GM21526 (cell line): Measurements from ENCODE around the gene NEU2.

Experiments used
- ATAC-seq: cut with Tn5 transposase; IDR thresholded peaks from one replicate; pipeline ENCODE4 v1.9.1; 2021; ENCODE audit warnings: moderate library complexity; ENCODE audit not compliant: unreplicated experiment, low FRiP score

The NEU2 gene

GRCh38 chr2:233032551-233033320 is at the start of gene NEU2:
NEU2 (plus strand) TSS chr2:233032672; CDS start chr2:233032672, 0 bp downstream.
- no peak for ATAC-seq

- ATAC-seq = no peak
These were observed 49.4 kb upstream of the NEU2 start for GRCh38 chr2:232982926-232983668.

- no peak for ATAC-seq
These were observed 48.8 kb upstream of the NEU2 start for GRCh38 chr2:232983669-232984140.

DNA sequence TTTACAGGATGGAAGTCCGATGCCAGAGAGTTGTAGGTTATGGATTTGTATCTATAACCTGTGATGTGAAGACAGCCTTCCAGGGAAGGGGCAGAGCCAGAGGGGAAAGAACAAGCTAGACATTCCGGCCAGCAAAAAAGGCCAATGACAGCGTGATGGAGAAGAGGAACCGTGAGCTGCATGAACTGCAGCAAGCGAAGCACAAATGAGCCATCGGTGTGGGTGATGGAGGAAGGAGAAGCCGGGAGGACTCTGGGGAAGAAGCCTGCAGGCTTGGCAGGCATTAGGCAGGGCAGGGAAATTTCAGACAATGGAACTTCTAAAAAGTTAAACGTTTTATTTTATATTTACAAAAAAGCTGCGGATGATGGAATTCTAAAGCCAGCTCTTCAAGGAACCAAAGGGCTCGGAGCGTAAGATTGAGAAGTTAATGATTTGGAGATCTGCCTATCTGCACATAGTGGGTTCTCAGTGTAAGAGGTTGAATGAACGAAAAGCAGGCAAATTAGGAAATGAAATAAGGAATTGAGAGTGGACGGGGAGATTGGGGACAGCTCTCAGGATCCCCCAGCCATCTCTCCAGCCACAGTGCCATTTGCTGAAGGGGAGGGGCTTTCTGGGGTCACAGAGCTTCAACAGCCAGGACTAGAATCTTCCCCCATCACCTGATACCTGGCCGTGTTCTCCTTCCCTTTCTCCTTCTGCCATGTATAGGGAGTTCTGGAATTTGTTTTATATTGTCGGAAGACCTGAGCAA is 47.8 kb upstream of the NEU2 start:
- no peak for ATAC-seq

DNA sequence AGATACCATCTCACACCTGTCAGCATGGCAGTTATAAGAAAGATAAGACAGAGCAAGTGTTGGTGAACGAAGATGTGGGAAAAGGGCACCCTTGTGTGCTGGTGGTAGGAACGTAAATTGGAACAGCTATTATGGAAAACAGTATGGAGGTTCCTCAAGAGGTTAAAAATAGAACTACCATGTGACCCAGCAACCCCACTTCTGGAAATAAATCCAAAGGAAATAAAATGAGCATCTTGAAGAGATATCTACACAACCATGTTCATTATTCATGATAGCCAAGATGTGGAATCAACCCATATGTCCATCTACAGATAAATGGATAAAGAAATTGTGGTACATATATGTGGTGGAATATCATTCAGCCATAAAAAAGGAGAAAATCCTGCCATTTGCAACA is 46.3 kb upstream of the NEU2 start:
- no peak for ATAC-seq

DNA sequence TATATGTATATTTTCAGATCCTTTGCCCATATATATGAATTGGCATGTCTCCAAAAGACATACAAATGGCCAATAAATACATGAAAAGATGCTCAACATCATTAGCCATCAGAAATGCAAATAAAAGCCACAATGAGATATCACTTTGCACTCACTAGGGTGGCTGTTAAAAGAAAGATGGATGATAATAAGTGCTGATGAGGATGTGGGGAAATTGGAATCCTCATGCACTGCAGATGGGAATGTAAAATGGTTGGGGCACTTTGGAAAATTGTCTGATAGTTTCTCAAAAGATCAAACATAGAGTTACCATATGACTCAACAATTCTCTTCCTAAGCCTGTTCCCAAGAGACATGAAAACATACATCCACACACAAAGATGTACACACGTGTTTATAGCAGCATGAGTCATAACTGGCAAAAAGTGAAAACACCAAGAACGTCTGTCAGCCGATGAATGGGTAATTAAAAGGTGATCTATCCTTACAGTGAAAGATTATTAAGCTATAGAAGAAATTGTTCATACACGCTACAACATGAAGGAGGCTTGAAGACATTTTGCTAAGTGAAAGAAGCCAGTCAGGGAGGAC is 39.1 kb upstream of the NEU2 start:
- ATAC-seq = no peak

GRCh38 chr2:232994446-232994845 is 38.0 kb upstream of the NEU2 start:
- ATAC-seq = no peak

DNA sequence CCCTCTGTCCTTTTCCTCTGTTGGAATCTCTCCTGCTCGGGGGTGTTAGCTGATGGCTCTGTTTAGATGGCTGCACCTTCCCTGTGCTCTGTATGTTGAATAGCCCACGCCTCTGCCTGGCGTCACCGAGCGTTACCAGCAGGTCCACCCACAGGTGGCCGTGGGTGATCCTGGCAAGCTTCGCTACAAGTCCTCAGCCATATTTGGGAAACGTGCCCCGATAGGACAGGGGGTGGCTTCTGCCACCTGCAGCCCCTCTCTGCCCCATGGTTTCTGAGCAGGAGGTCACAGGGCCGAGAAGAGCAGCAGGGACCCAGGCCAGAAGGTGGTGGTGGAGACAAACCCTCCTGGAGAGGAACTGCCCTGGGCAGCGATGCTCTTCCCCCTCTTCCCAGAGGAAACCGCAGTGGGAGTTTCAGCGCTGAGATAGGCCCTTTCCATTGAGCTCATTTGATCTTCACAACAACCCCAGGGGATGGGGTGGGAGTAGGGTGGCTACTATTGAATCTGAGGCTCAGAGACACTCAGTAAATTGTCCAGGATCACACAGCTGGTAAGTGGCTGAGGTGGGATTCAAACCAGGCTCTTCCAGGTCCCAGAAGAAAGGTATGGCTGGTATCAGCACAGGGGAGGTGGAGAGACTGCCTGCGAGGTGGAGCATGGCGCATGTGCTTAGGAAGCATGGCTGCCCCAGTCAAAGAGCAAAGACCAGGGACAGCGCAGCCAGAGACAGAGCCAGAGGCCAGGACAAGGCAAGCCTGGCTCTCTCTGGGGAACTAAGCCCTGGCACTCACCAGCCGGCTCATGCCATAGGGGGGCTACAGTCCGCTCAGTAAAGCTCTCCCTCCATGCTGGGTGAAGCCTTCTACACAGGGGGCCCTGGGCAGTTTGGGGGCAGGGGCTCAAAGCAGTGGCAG is 34.5 kb upstream of the NEU2 start:
- no peak for ATAC-seq

DNA sequence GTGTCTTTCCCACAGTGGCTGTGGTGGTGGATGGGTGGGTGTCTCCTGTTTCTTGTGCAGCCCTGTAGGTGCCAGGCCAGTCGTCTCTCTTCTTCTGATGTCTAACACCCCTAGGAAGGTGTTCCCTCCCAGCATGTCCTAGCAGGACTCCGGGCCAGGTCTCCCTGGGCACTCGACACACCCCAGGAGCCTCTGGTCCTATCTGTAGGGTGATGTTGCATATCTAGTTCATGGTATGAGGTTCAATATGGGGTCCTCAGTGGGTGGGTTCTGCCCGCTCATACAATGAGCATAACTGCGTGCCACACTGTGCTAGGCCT is 33.8 kb upstream of the NEU2 start:
- no peak for ATAC-seq

GRCh38 chr2:232999354-232999753 is 33.1 kb upstream of the NEU2 start:
- ATAC-seq = no peak

- ATAC-seq = no peak
These were observed 31.4 kb upstream of the NEU2 start for GRCh38 chr2:233000886-233001750.

- no peak for ATAC-seq
These were observed 29.4 kb upstream of the NEU2 start for GRCh38 chr2:233002829-233003657.

DNA sequence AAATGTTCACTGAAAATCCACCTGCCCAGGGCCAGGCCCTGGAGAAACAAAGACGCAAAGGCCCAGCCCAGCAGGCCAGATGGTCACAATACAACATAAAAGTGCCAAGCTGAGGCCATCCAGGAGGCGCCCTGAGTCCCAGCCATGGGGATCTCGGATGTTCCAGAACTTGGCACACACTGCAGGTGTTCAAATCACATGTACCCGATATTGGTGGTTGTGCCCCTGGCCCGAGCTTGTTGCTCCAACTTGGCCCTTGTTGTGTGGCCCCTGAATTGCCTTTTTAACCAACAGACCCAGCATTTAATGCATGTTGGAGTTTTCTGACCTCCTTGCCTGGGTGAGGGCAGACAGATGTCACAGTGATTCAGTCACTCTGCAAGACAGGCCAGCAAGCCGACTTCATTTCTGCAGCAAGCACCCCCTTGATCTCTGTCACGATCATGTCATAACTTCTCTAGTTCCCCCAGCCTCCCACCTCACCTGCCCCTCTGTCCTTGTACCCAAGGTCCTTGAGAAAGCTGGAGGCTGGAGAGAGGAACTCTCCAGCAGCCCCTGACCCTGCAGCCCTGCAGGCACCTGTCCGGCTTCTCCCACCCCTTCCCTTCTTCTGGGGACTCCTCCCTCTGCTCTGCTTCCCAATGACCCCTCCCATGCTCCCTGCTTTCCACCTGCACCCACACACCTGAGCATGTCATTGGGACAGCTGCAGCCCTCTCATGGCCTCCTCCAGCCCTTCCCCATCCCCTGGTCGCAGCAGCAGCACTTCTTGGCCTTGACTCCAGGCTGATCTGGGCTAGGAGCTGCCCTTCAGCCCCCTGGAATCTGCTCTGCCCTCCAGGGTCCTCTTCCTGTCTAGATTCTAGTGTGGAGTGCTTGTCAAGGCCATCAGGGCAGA is 28.6 kb upstream of the NEU2 start:
- no peak for ATAC-seq

- ATAC-seq = no peak
These were observed 27.4 kb upstream of the NEU2 start for GRCh38 chr2:233005096-233005495.

GRCh38 chr2:233006648-233007047 is 25.8 kb upstream of the NEU2 start:
- no peak for ATAC-seq

GRCh38 chr2:233007270-233007669 is 25.2 kb upstream of the NEU2 start:
- no peak for ATAC-seq

DNA sequence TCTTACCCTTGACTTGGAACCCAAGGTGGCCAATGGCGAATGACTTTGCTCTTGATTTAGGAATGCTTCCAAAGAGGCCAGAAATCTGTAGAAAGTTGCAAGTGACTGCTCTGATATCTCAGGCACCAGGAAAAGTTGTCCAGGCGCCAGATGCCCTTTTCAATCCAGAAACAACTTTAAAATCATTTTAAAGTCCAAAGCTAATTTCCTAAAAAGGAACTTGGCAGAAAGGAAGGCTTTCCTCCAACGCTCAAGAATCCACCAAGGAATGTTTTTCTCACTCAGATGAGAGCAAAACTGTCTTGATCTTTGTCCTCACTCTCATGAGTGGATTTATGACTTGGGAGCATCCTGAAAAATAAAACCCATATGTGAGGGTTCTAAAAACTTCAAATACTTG is 24.7 kb upstream of the NEU2 start:
- ATAC-seq = no peak
